Caco-2 (cell line): Measurements from ENCODE around the gene GASK1A. TPM values are rescaled to one million over a fixed set of nuclear protein-coding genes. Genes with fewer than 3 reads are reported as not detected.

Source experiments
- BruUV-seq: library from RNA; stranded (reverse); fragments of 400-500 nt; replicated peaks from 2 replicates; lab custom pipeline; 2021; lab: Mats Ljungman, UMichigan
- CTCF ChIA-PET: fragments of 300-600 bp; sonication (Branson Sonifier 250); formaldehyde crosslinking; loops from one replicate; lab custom pipeline; 2022; ENCODE audit warnings: antibody characterized with exemption; lab: Charles Lee
- POLR2A ChIA-PET: fragments of 300-600 bp; sonication (Branson Sonifier 250); formaldehyde crosslinking; loops from one replicate; lab custom pipeline; 2022; ENCODE audit warnings: antibody characterized with exemption; lab: Charles Lee
- DNase-seq, 2 experiments: peaks; one replicate each; pipeline versions ENCODE4 v3.0.0 to v3.0.0-alpha.2; 2020 to 2022
- H3K27me3 ChIP-seq: replicated peaks from 2 replicates; pipeline ENCODE4 v1.6.0; 2011; ENCODE audit warnings: low read length; ENCODE audit not compliant: control insufficient read depth, insufficient read depth
- H3K36me3 ChIP-seq: 2 replicates; pipeline ENCODE4 v1.5.1; 2011; ENCODE audit warnings: low read length; ENCODE audit not compliant: control insufficient read depth, insufficient read depth
- H3K4me1 ChIP-seq: fragments of 250-450 bp; sonication (Bioruptor Pico); 2 replicates; pipeline ENCODE4 v1.5.1; 2020; ENCODE audit warnings: mild to moderate bottlenecking
- H3K4me3 ChIP-seq: 2 replicates; pipeline ENCODE4 v1.5.1; 2011; ENCODE audit warnings: low read depth, mild to moderate bottlenecking, control low read depth, low read length
- H3K9me3 ChIP-seq: fragments of 250-450 bp; sonication (Bioruptor Pico); 2 replicates; pipeline ENCODE4 v1.5.1; 2020; ENCODE audit warnings: mild to moderate bottlenecking, moderate library complexity
- H3K27ac Mint-ChIP-seq: one replicate; pipeline ENCODE4 v1.8.0; 2022; ENCODE audit warnings: mixed read lengths; ENCODE audit not compliant: unreplicated experiment
- H3K27me3 Mint-ChIP-seq: one replicate; pipeline ENCODE4 v1.8.0; 2022; ENCODE audit warnings: mixed read lengths; ENCODE audit not compliant: insufficient read depth, unreplicated experiment
- H3K36me3 Mint-ChIP-seq: one replicate; pipeline ENCODE4 v1.8.0; 2022; ENCODE audit warnings: mild to moderate bottlenecking, mixed read lengths; ENCODE audit not compliant: insufficient read depth, unreplicated experiment
- H3K4me1 Mint-ChIP-seq: one replicate; pipeline ENCODE4 v1.8.0; 2022; ENCODE audit warnings: low read depth, mixed read lengths; ENCODE audit not compliant: unreplicated experiment
- H3K4me3 Mint-ChIP-seq: one replicate; pipeline ENCODE4 v1.8.0; 2022; ENCODE audit warnings: mild to moderate bottlenecking, moderate library complexity, mixed read lengths; ENCODE audit not compliant: unreplicated experiment
- H3K9me3 Mint-ChIP-seq: one replicate; pipeline ENCODE4 v1.8.0; 2022; ENCODE audit warnings: mixed read lengths; ENCODE audit not compliant: unreplicated experiment
- intact Hi-C: fragments of 100-400 bp; cut with micrococcal nuclease; formaldehyde crosslinking; loops from one replicate; pipeline ENCODE4 v1.10.0; 2022; ENCODE audit not compliant: unreplicated experiment
- total RNA-seq: library from RNA; stranded (reverse); gene quantifications from 2 replicates; pipeline ENCODE4 v1.2.3, GENCODE V29; 2022
- TF ChIP-seq, protein P1 (sequence below), 2 experiments: fragments of 200-600 bp in 1 of 2; IDR thresholded peaks; 1 replicate in 1 of 2; 2 replicates in 1 of 2; pipeline versions ENCODE4 v1.5.1 to v1.8.0; 2011 to 2022; ENCODE audit warnings: antibody characterized with exemption in 1 of 2, control low read depth in 1 of 2, inconsistent platforms in 1 of 2, low read depth in 1 of 2, low read length in 1 of 2, mild to moderate bottlenecking in 1 of 2, moderate library complexity in 1 of 2; ENCODE audit not compliant: insufficient read depth in 1 of 2, severe bottlenecking in 1 of 2, unreplicated experiment in 1 of 2

Gene GASK1A
- total RNA-seq, 1 experiment from 2014 or later = 0.16 TPM

GRCh38 chr3:43059456-43059855 is 80.3 kb downstream of the GASK1A start:
- Mint-ChIP-seq H3K27ac (no peak overlapping the region), H3K9me3 (no peaks in the 10 kb centered on the region), H3K27me3 (no peaks in the 10 kb centered on the region), H3K4me1 (no peaks in the 10 kb centered on the region), H3K36me3 (no peaks in the 10 kb centered on the region), H3K4me3 (no peak overlapping the region)
- Histone ChIP-seq H3K27me3 (0 out of 2 replicates have a peak, but pooled peaks cover 1% of the 10 kb centered on the region), H3K9me3 (no peaks in the 10 kb centered on the region), H3K4me3 (no peak overlapping the region), H3K36me3 (no peaks in the 10 kb centered on the region), H3K4me1 (no peaks in the 10 kb centered on the region)
- no TSS peak for BruUV-seq
- intact Hi-C loops = no loop called here
- DNase-seq = no peak
- TF ChIP-seq, protein P1, sequence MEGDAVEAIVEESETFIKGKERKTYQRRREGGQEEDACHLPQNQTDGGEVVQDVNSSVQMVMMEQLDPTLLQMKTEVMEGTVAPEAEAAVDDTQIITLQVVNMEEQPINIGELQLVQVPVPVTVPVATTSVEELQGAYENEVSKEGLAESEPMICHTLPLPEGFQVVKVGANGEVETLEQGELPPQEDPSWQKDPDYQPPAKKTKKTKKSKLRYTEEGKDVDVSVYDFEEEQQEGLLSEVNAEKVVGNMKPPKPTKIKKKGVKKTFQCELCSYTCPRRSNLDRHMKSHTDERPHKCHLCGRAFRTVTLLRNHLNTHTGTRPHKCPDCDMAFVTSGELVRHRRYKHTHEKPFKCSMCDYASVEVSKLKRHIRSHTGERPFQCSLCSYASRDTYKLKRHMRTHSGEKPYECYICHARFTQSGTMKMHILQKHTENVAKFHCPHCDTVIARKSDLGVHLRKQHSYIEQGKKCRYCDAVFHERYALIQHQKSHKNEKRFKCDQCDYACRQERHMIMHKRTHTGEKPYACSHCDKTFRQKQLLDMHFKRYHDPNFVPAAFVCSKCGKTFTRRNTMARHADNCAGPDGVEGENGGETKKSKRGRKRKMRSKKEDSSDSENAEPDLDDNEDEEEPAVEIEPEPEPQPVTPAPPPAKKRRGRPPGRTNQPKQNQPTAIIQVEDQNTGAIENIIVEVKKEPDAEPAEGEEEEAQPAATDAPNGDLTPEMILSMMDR (IDR thresholded peaks at IDR 0.05; ENCODE audit: insufficient read depth in 1 of 2, low read depth in 1 of 2, low read length in 1 of 2, severe bottlenecking in 1 of 2, unreplicated experiment in 1 of 2) = no peak
- ChIA-PET CTCF (no interaction called here), POLR2A (no interaction called here)

DNA sequence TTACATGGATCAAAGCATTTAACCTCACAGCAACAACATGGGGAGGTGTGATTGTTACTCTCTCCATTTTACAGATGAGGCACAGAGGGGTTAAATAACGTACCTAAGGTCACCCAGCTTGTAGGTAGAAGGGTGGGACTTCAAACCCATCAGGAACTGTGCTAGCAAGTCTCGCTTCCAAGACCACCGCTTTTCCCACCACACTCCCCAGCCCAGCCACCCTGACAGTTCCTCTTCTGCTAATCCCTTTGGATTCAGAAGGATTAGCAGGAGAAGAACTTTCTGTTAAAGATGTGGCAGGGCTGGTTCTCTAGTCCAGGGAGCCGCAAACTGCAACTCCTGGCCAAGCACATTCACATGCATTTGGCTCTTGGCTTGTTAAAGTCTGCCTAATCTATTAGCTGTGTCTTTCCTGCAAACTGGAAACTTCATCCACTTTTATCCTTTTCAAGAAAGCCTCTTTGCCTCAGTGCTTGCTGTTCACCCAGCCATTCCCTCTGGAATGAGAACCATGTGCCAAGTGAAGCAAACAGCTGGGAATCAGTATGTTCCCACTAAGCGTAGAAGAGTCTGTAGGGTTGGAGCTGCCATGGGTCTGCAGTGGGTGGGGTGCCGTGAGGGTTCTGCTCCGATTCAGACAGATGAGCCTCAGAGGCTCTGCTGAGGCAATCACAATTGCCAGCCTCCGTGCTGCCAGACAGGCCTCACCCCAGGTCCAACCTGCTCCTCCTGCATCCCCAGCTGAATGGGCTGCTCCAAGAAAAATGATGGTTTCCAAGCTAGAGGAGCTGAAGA is 82.2 kb downstream of the GASK1A start:
- no peak for DNase-seq
- no peak overlapping the region for H3K4me3 ChIP-seq
- no peaks in the 10 kb centered on the region for H3K27me3 ChIP-seq
- no peak overlapping the region for H3K4me3 Mint-ChIP-seq
- TF ChIP-seq, protein P1 (IDR thresholded peaks at IDR 0.05; ENCODE audit: insufficient read depth in 1 of 2, low read depth in 1 of 2, low read length in 1 of 2, severe bottlenecking in 1 of 2, unreplicated experiment in 1 of 2) = no peak
- POLR2A ChIA-PET = no interaction called here
- H3K9me3 Mint-ChIP-seq = no peaks in the 10 kb centered on the region
- H3K36me3 Mint-ChIP-seq = no peaks in the 10 kb centered on the region
- no peaks in the 10 kb centered on the region for H3K36me3 ChIP-seq
- CTCF ChIA-PET = no interaction called here
- intact Hi-C loops = no loop called here
- H3K4me1 Mint-ChIP-seq = no peaks in the 10 kb centered on the region
- no peaks in the 10 kb centered on the region for H3K9me3 ChIP-seq
- no peak overlapping the region for H3K27ac Mint-ChIP-seq
- H3K27me3 Mint-ChIP-seq = no peaks in the 10 kb centered on the region
- BruUV-seq = no TSS peak
- no peaks in the 10 kb centered on the region for H3K4me1 ChIP-seq

- Mint-ChIP-seq H3K9me3 (no peaks in the 10 kb centered on the region), H3K27ac (no peak overlapping the region), H3K4me1 (no peaks in the 10 kb centered on the region), H3K27me3 (no peaks in the 10 kb centered on the region), H3K4me3 (no peak overlapping the region), H3K36me3 (no peaks in the 10 kb centered on the region)
- Histone ChIP-seq H3K36me3 (no peaks in the 10 kb centered on the region), H3K27me3 (no peaks in the 10 kb centered on the region), H3K4me3 (no peak overlapping the region), H3K4me1 (no peaks in the 10 kb centered on the region), H3K9me3 (no peaks in the 10 kb centered on the region)
- POLR2A ChIA-PET = no interaction called here
- intact Hi-C loops = no loop called here
- CTCF ChIA-PET = no interaction called here
- TF ChIP-seq, protein P1 (IDR thresholded peaks at IDR 0.05; ENCODE audit: insufficient read depth in 1 of 2, low read depth in 1 of 2, low read length in 1 of 2, severe bottlenecking in 1 of 2, unreplicated experiment in 1 of 2) = no peak
- BruUV-seq = no TSS peak
- no peak for DNase-seq
Observed at GRCh38 chr3:43062040-43062563, 83.0 kb downstream of the GASK1A start.
